HEK293 (cell line): ENCODE results near the gene TNFRSF14.

Source experiments
- BCL11A ChIP-seq: fragments of 450-650 bp; formaldehyde crosslinking; IDR thresholded peaks from 2 replicates; pipeline ENCODE4 v1.5.1; 2016; ENCODE audit warnings: low read depth, missing biosample characterization, missing genetic modification characterization
- FEZF1 ChIP-seq: fragments of 450-650 bp; formaldehyde crosslinking; IDR thresholded peaks from 2 replicates; pipeline ENCODE4 v1.5.1; 2016; ENCODE audit warnings: missing biosample characterization, missing genetic modification characterization
- GLIS2 ChIP-seq: fragments of 450-650 bp; formaldehyde crosslinking; IDR thresholded peaks from 2 replicates; pipeline ENCODE4 v1.5.1; 2016; ENCODE audit warnings: missing biosample characterization, missing genetic modification characterization
- HIC1 ChIP-seq: fragments of 450-650 bp; formaldehyde crosslinking; IDR thresholded peaks from 2 replicates; pipeline ENCODE4 v1.5.1; 2016; ENCODE audit warnings: missing biosample characterization, missing genetic modification characterization
- HOXC10 ChIP-seq: sonication (generic); formaldehyde crosslinking; IDR thresholded peaks from 2 replicates; pipeline ENCODE4 v1.8.1; 2023; ENCODE audit warnings: mild to moderate bottlenecking, missing genetic modification reagents
- INSM2 ChIP-seq: fragments of 450-650 bp; formaldehyde crosslinking; IDR thresholded peaks from 2 replicates; pipeline ENCODE4 v1.5.1; 2016; ENCODE audit warnings: missing biosample characterization, missing genetic modification characterization
- PRDM4 ChIP-seq: fragments of 450-650 bp; formaldehyde crosslinking; IDR thresholded peaks from 2 replicates; pipeline ENCODE4 v1.5.1; 2017; ENCODE audit warnings: missing biosample characterization, missing genetic modification characterization
- YY1 ChIP-seq: fragments of 450-650 bp; formaldehyde crosslinking; IDR thresholded peaks from 2 replicates; pipeline ENCODE4 v1.5.1; 2018; ENCODE audit warnings: missing biosample characterization, missing genetic modification characterization
- YY2 ChIP-seq: fragments of 450-650 bp; formaldehyde crosslinking; IDR thresholded peaks from 2 replicates; pipeline ENCODE4 v1.5.1; 2016; ENCODE audit warnings: missing biosample characterization, missing genetic modification characterization
- ZBTB10 ChIP-seq: fragments of 450-650 bp; formaldehyde crosslinking; IDR thresholded peaks from 2 replicates; pipeline ENCODE4 v1.5.1; 2016; ENCODE audit warnings: missing biosample characterization, missing genetic modification characterization
- ZBTB8A ChIP-seq: fragments of 450-650 bp; formaldehyde crosslinking; IDR thresholded peaks from 2 replicates; pipeline ENCODE4 v1.5.1; 2016; ENCODE audit warnings: missing biosample characterization, missing genetic modification characterization
- ZFP3 ChIP-seq: fragments of 450-650 bp; formaldehyde crosslinking; IDR thresholded peaks from 2 replicates; pipeline ENCODE4 v1.5.1; 2016; ENCODE audit warnings: low read depth, missing biosample characterization, missing genetic modification characterization
- ZNF133 ChIP-seq: fragments of 450-650 bp; formaldehyde crosslinking; IDR thresholded peaks from 2 replicates; pipeline ENCODE4 v1.5.1; 2016; ENCODE audit warnings: missing biosample characterization, missing genetic modification characterization
- ZNF140 ChIP-seq: fragments of 450-650 bp; formaldehyde crosslinking; IDR thresholded peaks from 2 replicates; pipeline ENCODE4 v1.5.1; 2016; ENCODE audit warnings: missing biosample characterization, missing genetic modification characterization
- ZNF146 ChIP-seq: fragments of 450-650 bp; formaldehyde crosslinking; IDR thresholded peaks from 2 replicates; pipeline ENCODE4 v1.5.1; 2016; ENCODE audit warnings: missing biosample characterization, missing genetic modification characterization
- ZNF155 ChIP-seq: fragments of 450-650 bp; formaldehyde crosslinking; IDR thresholded peaks from 2 replicates; pipeline ENCODE4 v1.5.1; 2016; ENCODE audit warnings: missing biosample characterization, missing genetic modification characterization
- ZNF26 ChIP-seq: fragments of 450-650 bp; formaldehyde crosslinking; IDR thresholded peaks from 2 replicates; pipeline ENCODE4 v1.5.1; 2016; ENCODE audit warnings: missing biosample characterization, missing genetic modification characterization
- ZNF302 ChIP-seq: fragments of 450-650 bp; formaldehyde crosslinking; IDR thresholded peaks from 2 replicates; pipeline ENCODE4 v1.5.1; 2016; ENCODE audit warnings: missing biosample characterization, missing genetic modification characterization, low read depth
- ZNF311 ChIP-seq: fragments of 450-650 bp; formaldehyde crosslinking; IDR thresholded peaks from 2 replicates; pipeline ENCODE4 v1.5.1; 2017; ENCODE audit warnings: missing biosample characterization, missing genetic modification characterization, borderline replicate concordance
- ZNF423 ChIP-seq: fragments of 450-650 bp; formaldehyde crosslinking; IDR thresholded peaks from 2 replicates; pipeline ENCODE4 v1.5.1; 2016; ENCODE audit warnings: missing biosample characterization, missing genetic modification characterization
- ZNF426 ChIP-seq: fragments of 450-650 bp; formaldehyde crosslinking; IDR thresholded peaks from 2 replicates; pipeline ENCODE4 v1.5.1; 2017; ENCODE audit warnings: missing biosample characterization, missing genetic modification characterization, mild to moderate bottlenecking, inconsistent platforms, moderate library complexity
- ZNF501 ChIP-seq: fragments of 450-650 bp; formaldehyde crosslinking; IDR thresholded peaks from 2 replicates; pipeline ENCODE4 v1.5.1; 2016; ENCODE audit warnings: missing biosample characterization, missing genetic modification characterization
- ZNF529 ChIP-seq: fragments of 450-650 bp; formaldehyde crosslinking; IDR thresholded peaks from 2 replicates; pipeline ENCODE4 v1.5.1; 2017; ENCODE audit warnings: missing genetic modification characterization, missing biosample characterization; ENCODE audit not compliant: insufficient replicate concordance
- ZNF585B ChIP-seq: fragments of 450-650 bp; formaldehyde crosslinking; IDR thresholded peaks from 2 replicates; pipeline ENCODE4 v1.5.1; 2016; ENCODE audit warnings: missing biosample characterization, missing genetic modification characterization
- ZNF624 ChIP-seq: fragments of 450-650 bp; formaldehyde crosslinking; IDR thresholded peaks from 2 replicates; pipeline ENCODE4 v1.5.1; 2017; ENCODE audit warnings: missing biosample characterization, missing genetic modification characterization
- ZNF747 ChIP-seq: fragments of 450-650 bp; formaldehyde crosslinking; IDR thresholded peaks from 2 replicates; pipeline ENCODE4 v1.5.1; 2016; ENCODE audit warnings: missing biosample characterization, missing genetic modification characterization
- ZSCAN18 ChIP-seq: fragments of 450-650 bp; formaldehyde crosslinking; IDR thresholded peaks from 2 replicates; pipeline ENCODE4 v1.5.1; 2016; ENCODE audit warnings: missing biosample characterization, missing genetic modification characterization
- ZXDB ChIP-seq: fragments of 450-650 bp; formaldehyde crosslinking; IDR thresholded peaks from 2 replicates; pipeline ENCODE4 v1.5.1; 2016; ENCODE audit warnings: missing biosample characterization, missing genetic modification characterization

The TNFRSF14 gene

GRCh38 chr1:2547210-2548067, 8.7 kb upstream of the TNFRSF14 start (continued):
- TF ChIP-seq HIC1 (tag by site-specific recombination) (peak; percentile 88; the same call in 1 of the 2 replicates), ZNF311 (tag by site-specific recombination) (no peak), ZXDB (tag by site-specific recombination) (no peak), ZBTB10 (tag by site-specific recombination) (no peak; the same call in 1 of the 2 replicates), YY2 (peak; percentile 84), HOXC10 (CRISPR knock-in tag) (no peak), ZNF624 (no peak), ZNF529 (no peak), ZNF501 (tag by site-specific recombination) (0 out of 2 replicates have a peak, but pooled peaks have one; percentile 12), ZNF133 (tag by site-specific recombination) (no peak), INSM2 (tag by site-specific recombination) (0 out of 2 replicates have a peak, but pooled peaks have one; percentile 22), ZSCAN18 (tag by site-specific recombination) (no peak), FEZF1 (no peak; the same call in 1 of the 2 replicates), ZNF423 (peak; percentile 80), PRDM4 (no peak), ZNF426 (tag by site-specific recombination) (no peak), ZBTB8A (tag by site-specific recombination) (peak; percentile 7), BCL11A (tag by site-specific recombination) (peak; percentile 89), ZFP3 (tag by site-specific recombination) (no peak), ZNF302 (no peak), ZNF155 (tag by site-specific recombination) (no peak), ZNF585B (tag by site-specific recombination) (no peak), ZNF140 (tag by site-specific recombination) (no peak), ZNF146 (no peak), ZNF747 (no peak), ZNF26 (tag by site-specific recombination) (no peak), GLIS2 (tag by site-specific recombination) (no peak), YY1 (peak; percentile 82)
